Tibial nerve (tissue), 4 donors: ENCODE measurements around the gene C1orf105. TPM values are rescaled to one million over a fixed set of nuclear protein-coding genes. Genes with fewer than 3 reads are reported as not detected.

Source experiments
- DNase-seq, 2 donors: peaks; one replicate each; pipeline ENCODE4 v3.0.0-alpha.2; 2019; ENCODE audit warnings: low spot score in 2 of 2
- H3K27ac ChIP-seq, 4 donors: fragments of 200-600 bp; sonication (generic) in 3 of 4; one replicate each; pipeline ENCODE4 v1.5.1; 2017 to 2019; ENCODE audit warnings: mild to moderate bottlenecking in 1 of 4
- H3K27me3 ChIP-seq, 2 donors: fragments of 200-600 bp; sonication (generic) in 1 of 2; one replicate each; pipeline versions ENCODE4 v1.5.1 to v1.6.0; 2017 to 2019
- H3K36me3 ChIP-seq, 3 donors: fragments of 200-600 bp; sonication (generic); one replicate each; pipeline ENCODE4 v1.5.1; 2018 to 2019
- H3K4me1 ChIP-seq, 4 donors: fragments of 200-600 bp; sonication (generic) in 3 of 4; one replicate each; pipeline ENCODE4 v1.5.1; 2017 to 2019
- H3K4me3 ChIP-seq, 4 donors: fragments of 200-600 bp; sonication (generic) in 3 of 4; one replicate each; pipeline ENCODE4 v1.5.1; 2017 to 2019; ENCODE audit warnings: mild to moderate bottlenecking in 1 of 4, moderate library complexity in 1 of 4
- H3K9me3 ChIP-seq, 4 donors: fragments of 200-600 bp; sonication (generic) in 3 of 4; one replicate each; pipeline ENCODE4 v1.5.1; 2017 to 2019
- CTCF ChIP-seq, 5 experiments: fragments of 200-600 bp in 3 of 5; fragments of 450-650 bp in 2 of 5; sonication (generic) in 3 of 5; IDR thresholded peaks; one replicate each; pipeline ENCODE4 v1.5.1; 2016 to 2019; ENCODE audit warnings: antibody characterized with exemption in 5 of 5, mild to moderate bottlenecking in 3 of 5, moderate library complexity in 2 of 5
- EP300 ChIP-seq, 2 donors: sonication (generic); formaldehyde crosslinking; IDR thresholded peaks; one replicate each; pipeline ENCODE4 v1.6.1; 2017; ENCODE audit warnings: antibody characterized with exemption in 2 of 2, mild to moderate bottlenecking in 1 of 2
- POLR2A ChIP-seq, 2 donors: fragments of 450-650 bp; IDR thresholded peaks; one replicate each; pipeline ENCODE4 v1.6.1; 2017; ENCODE audit warnings: antibody characterized with exemption in 2 of 2, mild to moderate bottlenecking in 2 of 2, moderate library complexity in 2 of 2
- WGBS, 2 donors: methylation state at CpG; one replicate each; pipeline ENCODE4 v1.1.5; 2018; 5-methylcytosine and 5-hydroxymethylcytosine counted together
- total RNA-seq, 4 donors: library from RNA; depleted of rRNA; stranded (reverse); fragments of >200 nt; gene quantifications; one replicate each; pipeline ENCODE4 v1.1.0, GENCODE V29; 2016

Gene C1orf105
- total RNA-seq, 4 donors from 2014 or later = not detected

GRCh38 chr1:172402878-172403569, 17.5 kb upstream of the C1orf105 start:
- Histone ChIP-seq H3K4me1 (peaks cover 0 to 50% (median 20%) of the 10 kb centered on the region in 4 donors), H3K27ac (peak overlapping the region in 2 of 4 donors; percentile 40 to 93), H3K4me3 (no peak overlapping the region), H3K36me3 (no peaks in the 10 kb centered on the region), H3K27me3 (no peaks in the 10 kb centered on the region), H3K9me3 (no peaks in the 10 kb centered on the region)
- 17 to 20% methylated on average over 1 of the region's 1 CpG for WGBS, 2 donors
- DNase-seq = no peak
- TF ChIP-seq CTCF (IDR thresholded peaks at IDR 0.05) (no peak), POLR2A (IDR thresholded peaks at IDR 0.05) (no peak), EP300 (IDR thresholded peaks at IDR 0.05) (no peak)

GRCh38 chr1:172404121-172404520, 16.4 kb upstream of the C1orf105 start:
- H3K27me3 ChIP-seq = no peaks in the 10 kb centered on the region
- no peaks in the 10 kb centered on the region for H3K36me3 ChIP-seq
- no peak overlapping the region for H3K27ac ChIP-seq
- peaks cover 0 to 39% (median 12%) of the 10 kb centered on the region in 4 donors for H3K4me1 ChIP-seq
- TF ChIP-seq CTCF (IDR thresholded peaks at IDR 0.05) (no peak), POLR2A (IDR thresholded peaks at IDR 0.05) (no peak), EP300 (IDR thresholded peaks at IDR 0.05) (no peak)
- no peak for DNase-seq
- no peaks in the 10 kb centered on the region for H3K9me3 ChIP-seq
- no peak overlapping the region for H3K4me3 ChIP-seq

GRCh38 chr1:172405912-172406311, 14.6 kb upstream of the C1orf105 start:
- TF ChIP-seq POLR2A (IDR thresholded peaks at IDR 0.05) = no peak
- no peak for TF ChIP-seq EP300 (IDR thresholded peaks at IDR 0.05)
- no peak for TF ChIP-seq CTCF (IDR thresholded peaks at IDR 0.05)
- peaks cover 0 to 21% (median 3%) of the 10 kb centered on the region in 4 donors for H3K4me1 ChIP-seq

GRCh38 chr1:172406968-172407367, 13.5 kb upstream of the C1orf105 start:
- Histone ChIP-seq H3K9me3 (no peaks in the 10 kb centered on the region), H3K27me3 (no peaks in the 10 kb centered on the region), H3K4me1 (peaks cover 0 to 16% (median 0%) of the 10 kb centered on the region in 4 donors), H3K36me3 (no peaks in the 10 kb centered on the region), H3K4me3 (no peak overlapping the region), H3K27ac (no peak overlapping the region)
- no peak for TF ChIP-seq CTCF (IDR thresholded peaks at IDR 0.05)
- TF ChIP-seq POLR2A (IDR thresholded peaks at IDR 0.05) = no peak
- no peak for TF ChIP-seq EP300 (IDR thresholded peaks at IDR 0.05)
- 96 to 100% methylated on average over 1 of the region's 1 CpG for WGBS, 2 donors
- DNase-seq = no peak

More at GRCh38 chr1:172405912-172406311, 14.6 kb upstream of the C1orf105 start:
- H3K27ac ChIP-seq = no peak overlapping the region
- no peak for DNase-seq
- no peaks in the 10 kb centered on the region for H3K9me3 ChIP-seq
- no peaks in the 10 kb centered on the region for H3K36me3 ChIP-seq
- no peaks in the 10 kb centered on the region for H3K27me3 ChIP-seq
- no peak overlapping the region for H3K4me3 ChIP-seq

GRCh38 chr1:172408958-172409357, 11.5 kb upstream of the C1orf105 start:
- 77 to 91% methylated on average over 1 of the region's 1 CpG for WGBS, 2 donors
- Histone ChIP-seq H3K36me3 (peaks cover 0 to 5% (median 0%) of the 10 kb centered on the region in 3 donors), H3K27ac (no peak overlapping the region), H3K4me1 (peaks cover 0 to under 1% (median 0%) of the 10 kb centered on the region in 4 donors), H3K9me3 (no peaks in the 10 kb centered on the region), H3K27me3 (no peaks in the 10 kb centered on the region), H3K4me3 (no peak overlapping the region)
- no peak for TF ChIP-seq POLR2A (IDR thresholded peaks at IDR 0.05)
- TF ChIP-seq EP300 (IDR thresholded peaks at IDR 0.05) = no peak
- no peak for TF ChIP-seq CTCF (IDR thresholded peaks at IDR 0.05)
- DNase-seq = no peak
